SU-DHL-6 (cell line): Measurements from ENCODE around the gene PIK3R6.
"Not testable (repeated sequence)": the region's sequence is repeated elsewhere in the genome, so short reads cannot be mapped to it uniquely, and the experiment has no call there.

Experiments used
- H2AFZ ChIP-seq: fragments of 200-600 bp; sonication (generic); 2 replicates; pipeline ENCODE4 v1.6.1; 2014; ENCODE audit warnings: low read depth, mild to moderate bottlenecking, moderate library complexity, mixed read lengths, antibody characterized with exemption, low read length; ENCODE audit not compliant: severe bottlenecking
- H3F3A ChIP-seq: fragments of 200-600 bp; shearing (Covaris generic); 2 replicates; pipeline ENCODE4 v1.6.0; 2016; ENCODE audit warnings: antibody characterized with exemption, mild to moderate bottlenecking; ENCODE audit not compliant: insufficient read depth
- H3K27ac ChIP-seq: fragments of 200-600 bp; sonication (generic); 2 replicates; pipeline ENCODE4 v1.5.1; 2016; ENCODE audit warnings: low read depth, mild to moderate bottlenecking, low read length, moderate library complexity, mixed read lengths
- H3K27me3 ChIP-seq: fragments of 200-600 bp; sonication (generic), shearing (Covaris generic); 2 replicates; pipeline ENCODE4 v1.6.0; 2014; ENCODE audit warnings: mild to moderate bottlenecking, low read length
- H3K36me3 ChIP-seq: fragments of 200-600 bp; sonication (generic); 2 replicates; pipeline ENCODE4 v1.6.1; 2014; ENCODE audit warnings: mild to moderate bottlenecking, low read length, mixed read lengths
- H3K4me2 ChIP-seq: fragments of 300-600, 200-600 bp; shearing (Covaris generic), sonication (generic); 2 replicates; pipeline ENCODE4 v1.6.0; 2014; ENCODE audit warnings: low read length, low read depth, mild to moderate bottlenecking; ENCODE audit not compliant: poor library complexity, severe bottlenecking
- H3K4me3 ChIP-seq: fragments of 200-600 bp; sonication (generic); 2 replicates; pipeline ENCODE4 v1.5.1; 2014; ENCODE audit warnings: antibody characterized with exemption, low read length, mild to moderate bottlenecking, mixed read lengths; ENCODE audit not compliant: insufficient read depth, poor library complexity, severe bottlenecking
- H3K79me2 ChIP-seq: fragments of 200-600 bp; sonication (generic); 2 replicates; pipeline ENCODE4 v1.6.1; 2014; ENCODE audit warnings: mild to moderate bottlenecking, low read length, moderate library complexity; ENCODE audit not compliant: insufficient read depth
- H3K9ac ChIP-seq: fragments of 200-600 bp; sonication (generic); 2 replicates; pipeline ENCODE4 v1.7.0; 2014; ENCODE audit warnings: mild to moderate bottlenecking, low read length
- H3K9me2 ChIP-seq: fragments of 200-600 bp; sonication (generic); replicated peaks from 2 replicates; pipeline ENCODE4 v1.6.1; 2014; ENCODE audit warnings: low read length; ENCODE audit not compliant: insufficient read depth
- H3K9me3 ChIP-seq: fragments of 200-600 bp; sonication (generic); 2 replicates; pipeline ENCODE4 v1.6.1; 2014; ENCODE audit warnings: low read length, mixed read lengths; ENCODE audit not compliant: insufficient read depth
- H4K20me1 ChIP-seq: fragments of 200-600 bp; sonication (generic); 2 replicates; pipeline ENCODE4 v1.6.1; 2014; ENCODE audit warnings: low read depth, mild to moderate bottlenecking, antibody characterized with exemption, low read length, moderate library complexity, mixed read lengths
- CTCF ChIP-seq: fragments of 200-600 bp; sonication (generic); IDR thresholded peaks from one replicate; pipeline ENCODE4 v1.5.1; 2017; ENCODE audit warnings: antibody characterized with exemption, mild to moderate bottlenecking, low read length, moderate library complexity; ENCODE audit not compliant: insufficient read depth, poor library complexity, severe bottlenecking
- EZH2phosphoT487 ChIP-seq: fragments of 200-600 bp; sonication (generic), shearing (Covaris generic); conservative IDR thresholded peaks from 2 replicates; pipeline ENCODE4 v1.6.1; 2018; ENCODE audit warnings: mild to moderate bottlenecking, antibody characterized with exemption, low read length, moderate library complexity, mixed read lengths

PIK3R6 gene

DNA sequence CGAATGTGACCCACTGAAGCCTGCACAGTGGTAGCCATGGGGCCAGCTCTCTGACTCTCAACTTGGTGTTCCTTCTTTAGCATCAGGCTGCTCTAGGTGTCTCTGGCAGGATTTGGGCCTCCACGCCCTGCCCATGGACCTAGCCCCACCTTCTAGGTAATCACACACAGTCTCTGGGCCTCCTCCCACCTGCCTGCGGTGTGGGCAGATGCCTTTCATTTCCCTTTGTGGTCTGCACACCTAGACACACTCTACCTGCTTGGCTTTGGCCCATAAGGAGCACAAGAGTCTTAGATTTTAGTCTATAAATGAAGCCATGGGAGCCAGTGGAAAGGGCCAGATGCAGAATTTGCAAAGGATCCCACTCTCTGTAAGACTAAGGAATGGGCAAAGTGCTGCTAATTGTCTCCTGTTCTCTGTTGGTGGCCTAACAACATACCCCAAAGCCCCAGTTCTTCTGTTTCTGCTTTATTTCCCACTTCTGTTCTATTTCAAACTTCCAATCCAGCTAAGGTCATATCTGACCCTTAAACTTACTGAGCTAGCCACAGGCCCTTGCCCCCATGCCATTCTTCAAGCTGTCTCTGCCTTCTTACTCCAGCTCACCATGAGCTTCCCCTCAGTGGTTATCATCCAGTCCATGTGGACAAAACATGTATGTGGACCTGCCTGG is 61.1 kb downstream of the PIK3R6 start:
- Histone ChIP-seq H3K9me2 (no peaks in the 10 kb centered on the region), H2AFZ (no peak overlapping the region), H3F3A (no peaks in the 10 kb centered on the region), H3K4me3 (no peak overlapping the region), H3K9me3 (no peaks in the 10 kb centered on the region), H3K4me2 (no peak overlapping the region), H3K27ac (no peak overlapping the region), H3K36me3 (no peaks in the 10 kb centered on the region), H4K20me1 (no peaks in the 10 kb centered on the region), H3K27me3 (no peaks in the 10 kb centered on the region), H3K9ac (no peak overlapping the region), H3K79me2 (no peaks in the 10 kb centered on the region)
- TF ChIP-seq CTCF (no peak), EZH2phosphoT487 (no peak)

DNA sequence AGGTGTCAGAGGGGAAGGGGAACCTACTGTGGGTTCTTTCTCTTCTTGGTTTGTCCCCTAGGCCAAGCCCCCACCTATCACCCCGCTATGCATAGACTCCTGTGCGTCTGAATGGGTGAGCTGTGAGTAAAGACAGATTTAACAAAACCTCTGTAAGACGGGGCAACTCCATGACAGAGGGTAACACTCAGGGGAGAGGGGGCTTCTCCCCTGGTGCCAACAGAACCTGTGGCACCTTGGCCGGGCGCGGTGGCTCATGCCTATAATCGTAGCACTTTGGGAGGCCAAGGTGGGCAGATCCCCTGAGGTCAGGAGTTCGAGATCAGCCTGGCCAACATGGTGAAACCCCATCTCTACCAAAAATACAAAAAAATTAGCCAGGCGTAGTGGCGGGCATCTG is 62.1 kb downstream of the PIK3R6 start:
- H3F3A ChIP-seq, H3K27ac ChIP-seq, H4K20me1 ChIP-seq, H2AFZ ChIP-seq, H3K9me2 ChIP-seq, H3K4me3 ChIP-seq, H3K9ac ChIP-seq, H3K9me3 ChIP-seq, H3K79me2 ChIP-seq, H3K36me3 ChIP-seq, H3K27me3 ChIP-seq, H3K4me2 ChIP-seq: not testable (repeated sequence)

- no peak overlapping the region for H3K9ac ChIP-seq
- no peak overlapping the region for H3K27ac ChIP-seq
- no peaks in the 10 kb centered on the region for H3K9me3 ChIP-seq
- H3K79me2 ChIP-seq, result no peaks in the 10 kb centered on the region
- no peak overlapping the region for H3K4me2 ChIP-seq
- H3K27me3 ChIP-seq, result no peaks in the 10 kb centered on the region
- H3K9me2 ChIP-seq, result no peaks in the 10 kb centered on the region
- TF ChIP-seq EZH2phosphoT487, result no peak
- H3K36me3 ChIP-seq, result no peaks in the 10 kb centered on the region
- H4K20me1 ChIP-seq, result no peaks in the 10 kb centered on the region
- no peak overlapping the region for H3K4me3 ChIP-seq
- no peak overlapping the region for H2AFZ ChIP-seq
- no peaks in the 10 kb centered on the region for H3F3A ChIP-seq
These were observed 63.7 kb downstream of the PIK3R6 start for GRCh38 chr17:8803531-8804420.

DNA sequence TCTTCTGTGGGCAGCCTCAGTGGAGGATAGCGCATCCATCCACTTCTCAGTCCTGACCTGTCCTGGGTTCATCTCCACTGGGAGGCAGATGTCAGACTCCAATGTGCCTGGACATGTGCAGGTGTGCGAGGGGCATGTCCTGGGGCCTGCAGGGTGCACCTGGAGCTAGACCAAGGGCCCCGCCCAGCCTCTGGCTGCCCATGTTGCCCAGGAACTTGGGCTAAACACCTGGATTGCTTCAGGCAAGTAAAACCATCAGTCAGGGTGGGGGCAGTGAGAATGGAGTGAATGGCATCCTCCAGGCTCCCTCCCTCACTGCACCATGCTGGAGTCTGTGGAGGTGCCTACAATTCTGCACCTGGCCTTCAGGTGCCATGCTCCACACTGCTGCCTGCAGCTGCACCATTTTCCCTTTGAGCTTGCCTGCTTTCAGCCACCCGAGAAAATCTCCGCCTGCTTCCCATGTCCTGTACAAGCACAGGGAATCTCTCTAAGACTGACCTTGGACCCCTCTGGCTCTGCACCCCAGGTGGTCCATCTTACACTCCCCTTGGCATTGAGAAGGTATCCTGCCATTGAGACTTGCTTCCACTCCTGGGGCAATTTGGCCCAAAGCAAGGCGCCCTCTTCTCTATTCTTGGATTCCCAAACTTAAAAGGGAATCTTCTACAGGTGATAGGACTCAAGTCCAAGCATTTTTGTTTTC is 66.2 kb downstream of the PIK3R6 start:
- H4K20me1 ChIP-seq, result no peaks in the 10 kb centered on the region
- TF ChIP-seq EZH2phosphoT487, result no peak
- no peak for TF ChIP-seq CTCF
- no peaks in the 10 kb centered on the region for H3K36me3 ChIP-seq
- no peaks in the 10 kb centered on the region for H3K79me2 ChIP-seq
- no peak overlapping the region for H3K4me3 ChIP-seq
- H3K4me2 ChIP-seq, result no peak overlapping the region
- H3K9me2 ChIP-seq, result no peaks in the 10 kb centered on the region
- H3K27ac ChIP-seq, result no peak overlapping the region
- no peak overlapping the region for H3K9ac ChIP-seq
- H2AFZ ChIP-seq, result no peak overlapping the region
- no peaks in the 10 kb centered on the region for H3K9me3 ChIP-seq
- no peaks in the 10 kb centered on the region for H3K27me3 ChIP-seq
- no peaks in the 10 kb centered on the region for H3F3A ChIP-seq
